Activated naive CD4-positive, alpha-beta T cell treated with anti-CD3 and anti-CD28 coated beads, Interleukin-2, amount 50 U/mL, for 24 hours (primary cell): ENCODE results near the gene ZNF594.
"Not testable (repeated sequence)": the region's sequence is repeated elsewhere in the genome, so short reads cannot be mapped to it uniquely, and the experiment has no call there.

Experiments
- H3K27ac Mint-ChIP-seq: one replicate; pipeline ENCODE4 v1.8.0; 2021; ENCODE audit warnings: mild to moderate bottlenecking, mixed read lengths
- H3K27me3 Mint-ChIP-seq: one replicate; pipeline ENCODE4 v1.8.0; 2021; ENCODE audit warnings: mixed read lengths
- H3K36me3 Mint-ChIP-seq: one replicate; pipeline ENCODE4 v1.8.0; 2021; ENCODE audit warnings: mixed read lengths
- H3K4me1 Mint-ChIP-seq: one replicate; pipeline ENCODE4 v1.8.0; 2021; ENCODE audit warnings: mixed read lengths
- H3K4me3 Mint-ChIP-seq: one replicate; pipeline ENCODE4 v1.8.0; 2021; ENCODE audit warnings: mild to moderate bottlenecking, mixed read lengths
- H3K9me3 Mint-ChIP-seq: one replicate; pipeline ENCODE4 v1.8.0; 2021; ENCODE audit warnings: mixed read lengths

The ZNF594 gene

DNA sequence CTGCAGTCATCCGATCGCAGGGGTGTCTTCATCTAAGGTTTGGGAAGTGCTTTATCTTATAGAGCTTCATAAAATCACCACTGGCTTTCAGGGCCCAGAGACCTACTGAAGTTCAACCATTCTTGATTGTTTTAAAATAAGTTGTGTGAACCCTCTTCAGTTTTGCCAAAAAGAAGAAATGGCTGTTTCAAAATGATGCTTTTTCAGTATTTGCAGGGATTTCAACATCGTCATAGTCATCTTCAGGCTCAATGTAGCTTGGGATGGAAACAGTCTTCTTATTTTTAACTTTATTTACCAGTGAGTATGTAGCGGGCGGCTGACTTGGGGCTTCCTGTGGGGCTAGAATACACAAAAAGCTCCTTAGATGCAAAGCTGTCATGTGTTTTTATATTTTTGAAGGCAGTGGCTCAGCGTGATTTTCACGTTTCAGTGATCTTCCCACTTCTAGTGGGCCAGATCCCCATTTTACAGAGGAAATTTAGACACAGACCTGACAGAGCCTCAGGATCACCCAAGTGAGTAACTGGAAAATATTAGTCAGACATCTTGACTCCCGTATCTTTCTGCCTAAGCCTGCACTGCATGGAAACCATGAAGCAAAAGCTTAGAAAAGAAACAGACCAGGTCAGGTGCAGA is 19.1 kb upstream of the ZNF594 start:
- H3K27me3 Mint-ChIP-seq = no peaks in the 10 kb centered on the region
- no peak overlapping the region for H3K4me3 Mint-ChIP-seq
- H3K9me3 Mint-ChIP-seq = no peaks in the 10 kb centered on the region
- H3K27ac Mint-ChIP-seq = no peak overlapping the region
- H3K36me3 Mint-ChIP-seq = peaks cover 10% of the 10 kb centered on the region
- H3K4me1 Mint-ChIP-seq = peaks cover 3% of the 10 kb centered on the region

DNA sequence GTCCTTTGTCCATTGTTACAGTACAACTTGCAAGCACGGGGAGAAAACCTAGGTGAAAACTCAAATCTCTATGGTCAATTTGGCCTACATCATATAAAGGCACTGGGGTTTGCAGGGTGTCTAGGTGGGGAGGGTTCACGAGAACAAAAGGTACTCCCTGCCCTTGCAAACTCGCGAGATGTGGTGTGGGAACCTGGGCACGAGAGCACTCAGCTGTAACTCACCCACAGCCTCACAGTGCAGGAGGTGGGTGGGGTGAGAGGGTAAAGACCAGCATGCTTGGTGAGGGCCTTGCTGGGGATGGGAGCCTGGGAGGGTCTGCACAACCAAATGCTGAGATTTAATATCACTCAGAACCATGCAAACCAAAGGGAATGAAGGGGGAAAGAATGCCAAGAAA is 18.4 kb upstream of the ZNF594 start:
- H3K36me3 Mint-ChIP-seq = peaks cover 8% of the 10 kb centered on the region
- H3K4me1 Mint-ChIP-seq = peaks cover 3% of the 10 kb centered on the region
- no peak overlapping the region for H3K27ac Mint-ChIP-seq
- H3K4me3 Mint-ChIP-seq = no peak overlapping the region
- H3K27me3 Mint-ChIP-seq = no peaks in the 10 kb centered on the region
- no peaks in the 10 kb centered on the region for H3K9me3 Mint-ChIP-seq

- H3K27me3 Mint-ChIP-seq = no peaks in the 10 kb centered on the region
- no peak overlapping the region for H3K27ac Mint-ChIP-seq
- H3K4me3 Mint-ChIP-seq = no peak overlapping the region
- peaks cover 6% of the 10 kb centered on the region for H3K36me3 Mint-ChIP-seq
- no peaks in the 10 kb centered on the region for H3K9me3 Mint-ChIP-seq
- H3K4me1 Mint-ChIP-seq = peaks cover 3% of the 10 kb centered on the region
Observed at GRCh38 chr17:5209396-5209795, 17.7 kb upstream of the ZNF594 start.

- Mint-ChIP-seq H3K36me3 (peaks cover 9% of the 10 kb centered on the region), H3K27ac (no peak overlapping the region), H3K27me3 (no peaks in the 10 kb centered on the region), H3K4me1 (peaks cover 8% of the 10 kb centered on the region), H3K4me3 (no peak overlapping the region), H3K9me3 (no peaks in the 10 kb centered on the region)
Observed at GRCh38 chr17:5203908-5204294, 12.2 kb upstream of the ZNF594 start.

DNA sequence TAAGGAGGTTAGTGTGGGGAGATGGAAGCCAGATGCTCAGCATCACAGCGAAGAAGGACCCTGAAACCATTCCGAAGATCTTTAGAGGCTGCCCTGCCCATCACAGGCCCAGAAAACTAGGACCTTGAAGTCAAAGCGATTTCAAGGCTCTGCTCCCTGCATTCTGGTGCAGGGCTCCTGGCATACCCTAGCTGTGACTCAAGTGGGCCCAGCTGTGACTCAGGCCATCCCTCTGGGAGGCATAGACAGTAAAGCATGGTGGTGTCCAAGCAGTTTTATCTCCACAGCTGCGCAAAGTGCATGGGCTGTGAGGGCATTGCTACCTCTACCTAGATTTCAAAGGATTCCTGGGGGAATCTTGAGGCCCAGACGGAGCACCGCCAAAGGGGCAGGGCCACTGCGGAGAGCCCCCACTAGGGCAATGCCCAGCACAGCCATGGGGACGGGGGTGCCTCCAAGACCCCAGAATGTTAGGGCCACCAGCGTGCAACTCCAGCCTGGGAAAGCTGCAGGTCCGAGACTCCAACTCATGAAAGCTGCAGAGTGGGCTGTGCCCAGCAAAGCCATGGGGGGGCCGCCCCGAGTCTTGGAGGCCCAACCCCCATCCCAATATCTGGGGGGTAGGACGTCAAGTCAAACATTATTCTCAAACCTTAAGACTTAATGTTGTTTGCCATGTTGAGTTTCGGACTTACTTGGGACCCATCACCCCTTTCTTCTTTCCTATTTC is 11.7 kb upstream of the ZNF594 start:
- Mint-ChIP-seq H3K27ac (no peak overlapping the region), H3K27me3 (no peaks in the 10 kb centered on the region), H3K36me3 (peaks cover 6% of the 10 kb centered on the region), H3K9me3 (no peaks in the 10 kb centered on the region), H3K4me3 (no peak overlapping the region), H3K4me1 (peaks cover 10% of the 10 kb centered on the region)

DNA sequence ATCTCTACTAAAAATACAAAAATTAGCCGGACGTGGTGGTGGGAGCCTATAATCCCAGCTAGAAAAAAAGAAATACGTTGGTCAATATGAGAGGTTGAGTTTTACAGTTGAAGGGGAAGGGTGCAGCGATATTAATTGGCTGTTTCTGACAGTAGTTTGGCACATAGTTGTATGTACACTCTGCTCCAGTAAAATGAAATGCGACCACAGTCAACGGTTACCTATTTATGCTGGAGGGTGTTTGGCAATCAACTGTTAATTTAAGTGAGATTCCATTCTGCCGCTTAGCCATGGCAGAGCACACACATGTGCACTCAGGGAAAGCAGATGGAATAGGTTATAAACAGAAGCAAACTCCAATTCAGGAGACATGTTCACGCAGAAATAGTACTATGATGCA is 9.3 kb upstream of the ZNF594 start:
- Mint-ChIP-seq H3K4me3 (no peak overlapping the region), H3K36me3 (peaks cover 6% of the 10 kb centered on the region), H3K9me3 (no peaks in the 10 kb centered on the region), H3K4me1 (peaks cover 17% of the 10 kb centered on the region), H3K27ac (no peak overlapping the region), H3K27me3 (no peaks in the 10 kb centered on the region)

DNA sequence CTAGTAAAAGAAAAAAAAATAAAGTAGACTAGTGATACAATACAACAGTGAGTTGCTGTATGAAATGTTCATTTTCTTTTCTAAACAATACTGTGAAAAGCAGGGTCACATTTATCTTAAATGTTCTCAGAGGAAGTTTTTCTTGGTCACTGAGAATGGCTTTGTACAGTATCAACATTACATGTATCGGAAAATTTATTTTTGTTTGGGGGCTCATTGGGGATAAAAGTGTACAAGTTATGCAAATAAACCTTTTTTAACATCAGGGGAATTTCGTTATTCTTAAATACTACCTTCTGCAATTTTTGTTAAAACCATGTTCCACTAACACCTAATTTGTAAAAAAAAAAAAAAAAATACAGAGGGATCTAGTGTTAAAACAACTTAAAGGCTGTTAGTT is 8.7 kb upstream of the ZNF594 start:
- Mint-ChIP-seq H3K4me3 (no peak overlapping the region), H3K36me3 (peaks cover 6% of the 10 kb centered on the region), H3K4me1 (peaks cover 17% of the 10 kb centered on the region)

DNA sequence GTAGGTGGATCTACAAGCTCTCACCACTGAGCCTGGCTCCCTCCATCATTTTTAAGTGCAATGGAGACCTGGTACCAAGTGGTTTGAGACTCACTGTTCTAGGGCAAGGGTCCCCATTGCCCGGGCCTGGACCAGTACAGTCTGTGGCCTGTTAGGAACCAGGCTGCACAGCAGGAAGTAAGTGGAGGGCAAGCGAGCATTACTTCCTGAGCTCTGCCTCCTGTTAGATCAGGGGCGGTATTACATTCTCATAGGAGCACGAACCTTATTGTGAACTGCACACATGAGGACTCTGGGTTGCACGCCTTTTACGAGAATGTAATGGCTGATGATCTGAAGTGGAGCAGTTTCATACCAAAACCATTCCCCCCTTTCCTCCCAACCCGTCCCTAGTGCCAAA is 6.8 kb upstream of the ZNF594 start:
- Mint-ChIP-seq H3K4me3 (no peak overlapping the region), H3K9me3 (no peaks in the 10 kb centered on the region), H3K4me1 (peaks cover 14% of the 10 kb centered on the region), H3K36me3 (peaks cover 3% of the 10 kb centered on the region), H3K27ac (no peak overlapping the region), H3K27me3 (no peaks in the 10 kb centered on the region)

More for the DNA sequence above, 8.7 kb upstream of the ZNF594 start:
- Mint-ChIP-seq H3K9me3 (no peaks in the 10 kb centered on the region), H3K27me3 (no peaks in the 10 kb centered on the region), H3K27ac (no peak overlapping the region)

DNA sequence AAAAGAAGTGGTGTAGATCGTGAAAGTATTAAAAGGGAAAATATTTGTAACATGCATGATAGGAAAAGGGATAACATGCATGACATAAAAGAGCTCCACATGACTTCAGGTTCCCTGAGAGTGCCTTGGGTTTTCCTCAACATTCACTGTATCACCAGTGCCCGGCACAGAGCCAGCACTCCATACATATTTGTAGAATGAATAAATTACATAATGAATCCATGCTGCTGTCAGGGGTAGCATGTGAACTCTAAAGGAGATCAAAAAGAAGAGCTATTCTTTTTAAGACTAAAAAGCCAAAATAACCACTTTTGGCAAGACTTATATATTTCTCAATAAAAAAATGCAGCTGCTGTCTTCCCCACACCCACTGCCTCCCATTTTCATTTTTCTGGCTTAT is 2.7 kb upstream of the ZNF594 start:
- H3K27me3 Mint-ChIP-seq = no peaks in the 10 kb centered on the region
- H3K36me3 Mint-ChIP-seq = peaks cover 14% of the 10 kb centered on the region
- H3K4me1 Mint-ChIP-seq = peaks cover 36% of the 10 kb centered on the region
- no peak overlapping the region for H3K27ac Mint-ChIP-seq
- peaks cover 5% of the 10 kb centered on the region for H3K9me3 Mint-ChIP-seq
- no peak overlapping the region for H3K4me3 Mint-ChIP-seq

- peaks cover 58% of the 10 kb centered on the region for H3K36me3 Mint-ChIP-seq
- H3K4me1 Mint-ChIP-seq = peaks cover 4% of the 10 kb centered on the region
- H3K27me3 Mint-ChIP-seq = no peaks in the 10 kb centered on the region
- no peak overlapping the region for H3K27ac Mint-ChIP-seq
- H3K9me3 Mint-ChIP-seq = peaks cover 10% of the 10 kb centered on the region
- H3K4me3 Mint-ChIP-seq = no peak overlapping the region
Observed at GRCh38 chr17:5184288-5184687, 7.4 kb downstream of the ZNF594 start.

GRCh38 chr17:5183410-5183793 is 8.3 kb downstream of the ZNF594 start:
- Mint-ChIP-seq H3K4me3 (no peak overlapping the region), H3K4me1 (peaks cover 3% of the 10 kb centered on the region), H3K27me3 (no peaks in the 10 kb centered on the region), H3K36me3 (peaks cover 61% of the 10 kb centered on the region), H3K27ac (no peak overlapping the region), H3K9me3 (peaks cover 8% of the 10 kb centered on the region)

DNA sequence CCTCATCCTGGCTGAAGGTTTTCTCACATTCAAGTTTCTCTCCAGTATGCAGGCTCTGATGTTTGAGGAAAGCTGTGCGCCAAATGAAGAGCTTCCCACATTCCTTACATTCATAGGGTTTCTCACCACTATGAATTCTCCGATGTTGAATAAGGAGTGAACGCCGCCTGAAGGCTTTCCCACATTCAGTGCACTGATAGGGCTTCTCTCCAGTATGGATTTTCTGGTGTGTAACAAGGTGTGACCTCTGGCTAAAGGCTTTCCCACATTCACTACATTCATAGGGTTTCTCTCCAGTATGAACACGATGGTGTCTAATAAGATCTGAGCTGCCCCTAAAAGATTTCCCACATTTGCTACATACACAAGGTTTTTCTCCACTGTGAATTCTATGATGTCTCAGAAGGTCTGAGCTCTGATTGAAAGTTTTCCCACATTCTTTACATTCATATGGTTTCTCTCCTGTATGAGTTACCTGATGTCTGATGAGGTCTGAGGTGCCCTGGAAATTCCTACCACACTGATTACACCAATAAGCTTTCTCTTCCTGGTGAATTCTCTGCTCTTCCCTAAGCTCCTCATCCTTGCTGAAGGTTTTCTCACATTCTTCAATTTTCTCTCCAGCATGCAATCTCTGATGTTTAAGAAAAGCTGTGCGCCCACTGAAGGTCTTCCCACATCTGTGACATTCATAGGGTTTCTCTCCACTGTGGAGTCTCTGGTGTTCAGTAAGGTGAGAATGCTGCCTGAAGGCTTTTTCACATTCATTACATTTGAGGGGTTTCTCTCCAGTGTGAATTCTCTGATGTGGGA is 8.9 kb downstream of the ZNF594 start:
- Mint-ChIP-seq H3K9me3 (peaks cover 5% of the 10 kb centered on the region), H3K36me3 (peaks cover 58% of the 10 kb centered on the region), H3K27ac (peak overlapping the region; percentile 55), H3K27me3 (no peaks in the 10 kb centered on the region), H3K4me3 (no peak overlapping the region), H3K4me1 (no peaks in the 10 kb centered on the region)

- peaks cover 50% of the 10 kb centered on the region for H3K36me3 Mint-ChIP-seq
- H3K9me3 Mint-ChIP-seq = peaks cover 5% of the 10 kb centered on the region
- H3K27ac Mint-ChIP-seq = no peak overlapping the region
Observed at GRCh38 chr17:5181509-5182305, 10.0 kb downstream of the ZNF594 start.

GRCh38 chr17:5179003-5179402 is 12.7 kb downstream of the ZNF594 start:
- no peak overlapping the region for H3K27ac Mint-ChIP-seq

More at GRCh38 chr17:5181509-5182305, 10.0 kb downstream of the ZNF594 start:
- no peaks in the 10 kb centered on the region for H3K27me3 Mint-ChIP-seq
- no peaks in the 10 kb centered on the region for H3K4me1 Mint-ChIP-seq
- H3K4me3 Mint-ChIP-seq = no peak overlapping the region

GRCh38 chr17:5175027-5175426 is 16.6 kb downstream of the ZNF594 start:
- H3K27me3 Mint-ChIP-seq, H3K9me3 Mint-ChIP-seq, H3K4me3 Mint-ChIP-seq, H3K27ac Mint-ChIP-seq, H3K4me1 Mint-ChIP-seq: not testable (repeated sequence)
- H3K36me3 Mint-ChIP-seq = peaks cover 18% of the 10 kb centered on the region

More at GRCh38 chr17:5179003-5179402, 12.7 kb downstream of the ZNF594 start:
- Mint-ChIP-seq H3K9me3 (no peaks in the 10 kb centered on the region), H3K4me3 (no peak overlapping the region), H3K27me3 (no peaks in the 10 kb centered on the region), H3K36me3 (peaks cover 48% of the 10 kb centered on the region), H3K4me1 (no peaks in the 10 kb centered on the region)
